AG04449 (cell line): ENCODE data around the gene LRP8.
"Not testable (repeated sequence)": the region's sequence is repeated elsewhere in the genome, so short reads cannot be mapped to it uniquely, and the experiment has no call there.

Source experiments
- CTCF ChIA-PET: fragments of 350-600 bp; formaldehyde crosslinking; extraction: SDS; loops from one replicate; lab custom pipeline; 2021; ENCODE audit warnings: antibody characterized with exemption; lab: Yijun Ruan, JAX
- POLR2A ChIA-PET: fragments of 400-600, 350-600 bp; formaldehyde crosslinking; extraction: SDS; loops from one replicate; lab custom pipeline; 2020; ENCODE audit warnings: antibody characterized with exemption, inconsistent platforms; lab: Yijun Ruan, JAX
- DNase-seq: peaks from one replicate; pipeline ENCODE4 v3.0.0-alpha.2; 2010; ENCODE audit warnings: low read depth, low spot score
- H3K4me3 ChIP-seq: 2 replicates; pipeline ENCODE4 v1.5.1; 2011; ENCODE audit warnings: low read depth, mild to moderate bottlenecking, control low read depth, low read length
- TF ChIP-seq, protein P1 (sequence below): IDR thresholded peaks from one replicate; pipeline ENCODE4 v1.5.1; 2011; ENCODE audit warnings: mild to moderate bottlenecking, moderate library complexity, low read length, control low read depth, inconsistent platforms; ENCODE audit not compliant: insufficient read depth; ENCODE audit errors: missing control alignments

Gene LRP8

GRCh38 chr1:53218201-53218600, 109.7 kb downstream of the LRP8 start:
- ChIA-PET POLR2A (no interaction called here), CTCF (no interaction called here)
- TF ChIP-seq, protein P1, sequence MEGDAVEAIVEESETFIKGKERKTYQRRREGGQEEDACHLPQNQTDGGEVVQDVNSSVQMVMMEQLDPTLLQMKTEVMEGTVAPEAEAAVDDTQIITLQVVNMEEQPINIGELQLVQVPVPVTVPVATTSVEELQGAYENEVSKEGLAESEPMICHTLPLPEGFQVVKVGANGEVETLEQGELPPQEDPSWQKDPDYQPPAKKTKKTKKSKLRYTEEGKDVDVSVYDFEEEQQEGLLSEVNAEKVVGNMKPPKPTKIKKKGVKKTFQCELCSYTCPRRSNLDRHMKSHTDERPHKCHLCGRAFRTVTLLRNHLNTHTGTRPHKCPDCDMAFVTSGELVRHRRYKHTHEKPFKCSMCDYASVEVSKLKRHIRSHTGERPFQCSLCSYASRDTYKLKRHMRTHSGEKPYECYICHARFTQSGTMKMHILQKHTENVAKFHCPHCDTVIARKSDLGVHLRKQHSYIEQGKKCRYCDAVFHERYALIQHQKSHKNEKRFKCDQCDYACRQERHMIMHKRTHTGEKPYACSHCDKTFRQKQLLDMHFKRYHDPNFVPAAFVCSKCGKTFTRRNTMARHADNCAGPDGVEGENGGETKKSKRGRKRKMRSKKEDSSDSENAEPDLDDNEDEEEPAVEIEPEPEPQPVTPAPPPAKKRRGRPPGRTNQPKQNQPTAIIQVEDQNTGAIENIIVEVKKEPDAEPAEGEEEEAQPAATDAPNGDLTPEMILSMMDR: no peak
- no peak for DNase-seq
- H3K4me3 ChIP-seq: no peak overlapping the region

- TF ChIP-seq, protein P1: no peak
- ChIA-PET POLR2A (no interaction called here), CTCF (no interaction called here)
- no peak overlapping the region for H3K4me3 ChIP-seq
- no peak for DNase-seq
Observed at GRCh38 chr1:53214376-53214940, 113.4 kb downstream of the LRP8 start.

DNA sequence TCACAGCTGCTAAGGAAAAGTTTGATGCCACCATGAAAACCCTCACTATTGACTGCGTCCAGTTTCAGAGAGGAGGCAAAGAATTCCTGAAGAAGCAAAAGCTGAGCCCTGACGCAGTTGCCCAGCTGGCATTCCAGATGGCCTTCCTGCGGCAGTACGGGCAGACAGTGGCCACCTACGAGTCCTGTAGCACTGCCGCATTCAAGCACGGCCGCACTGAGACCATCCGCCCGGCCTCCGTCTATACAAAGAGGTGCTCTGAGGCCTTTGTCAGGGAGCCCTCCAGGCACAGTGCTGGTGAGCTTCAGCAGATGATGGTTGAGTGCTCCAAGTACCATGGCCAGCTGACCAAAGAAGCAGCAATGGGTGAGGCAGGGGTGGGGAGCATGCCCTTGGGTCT, 116.9 kb downstream of the LRP8 start:
- POLR2A ChIA-PET: no interaction called here

GRCh38 chr1:53210352-53210751, 117.5 kb downstream of the LRP8 start:
- CTCF ChIA-PET: no interaction called here

More for the DNA sequence above, 116.9 kb downstream of the LRP8 start:
- CTCF ChIA-PET: interaction anchor here (1.2 kb wide), 1 partner anchor 9 kb away, joined by 3 read pairs; no protein-coding TSS in a partner anchor
- no peak overlapping the region for H3K4me3 ChIP-seq
- TF ChIP-seq, protein P1: no peak
- no peak for DNase-seq

DNA sequence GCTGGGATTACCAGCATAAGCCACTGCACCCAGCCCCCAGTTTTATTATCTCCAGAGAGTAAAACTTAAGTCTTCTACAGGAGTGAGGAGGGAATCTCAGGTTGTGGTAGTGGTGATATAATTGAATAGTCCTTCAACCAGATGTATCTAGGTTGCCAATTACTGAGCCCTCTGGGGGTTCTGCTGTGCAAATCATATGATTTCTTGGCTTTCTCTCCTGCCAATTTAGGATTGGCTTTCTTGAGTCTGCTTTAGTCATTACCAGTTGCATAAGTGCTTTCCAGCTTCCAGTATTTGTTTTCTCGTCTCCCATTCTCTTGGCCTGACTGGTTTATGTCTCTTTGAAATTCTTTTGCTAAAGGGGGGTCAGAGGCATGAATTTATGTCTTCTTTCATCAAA, 120.1 kb downstream of the LRP8 start:
- POLR2A ChIA-PET: interaction anchor here (0.7 kb wide), 1 partner anchor 9 kb away, joined by 3 read pairs; no protein-coding TSS in a partner anchor
- CTCF ChIA-PET: no interaction called here
- TF ChIP-seq, protein P1: no peak
- DNase-seq: no peak
- no peak overlapping the region for H3K4me3 ChIP-seq

More at GRCh38 chr1:53210352-53210751, 117.5 kb downstream of the LRP8 start:
- no peak overlapping the region for H3K4me3 ChIP-seq
- TF ChIP-seq, protein P1: no peak
- POLR2A ChIA-PET: no interaction called here
- no peak for DNase-seq

GRCh38 chr1:53206735-53207379, 121.0 kb downstream of the LRP8 start:
- TF ChIP-seq, protein P1: no peak
- ChIA-PET CTCF (no interaction called here), POLR2A (no interaction called here)
- no peak for DNase-seq
- H3K4me3 ChIP-seq: no peak overlapping the region

GRCh38 chr1:53206083-53206685, 121.7 kb downstream of the LRP8 start:
- CTCF ChIA-PET, POLR2A ChIA-PET, DNase-seq, H3K4me3 ChIP-seq: not testable (repeated sequence)

GRCh38 chr1:53205496-53205895, 122.4 kb downstream of the LRP8 start:
- CTCF ChIA-PET, POLR2A ChIA-PET, DNase-seq, H3K4me3 ChIP-seq: not testable (repeated sequence)
